ENCODE data around the gene COG6. TPM values are rescaled to one million over a fixed set of nuclear protein-coding genes. Genes with fewer than 3 reads are reported as not detected.

The COG6 gene
- total and polyA plus RNA-seq, 2 of the 8 experiments (the other 6 are each of a cell fraction or from before 2014, with no cell fraction given) = 8.8 to 22.3 TPM

DNA sequence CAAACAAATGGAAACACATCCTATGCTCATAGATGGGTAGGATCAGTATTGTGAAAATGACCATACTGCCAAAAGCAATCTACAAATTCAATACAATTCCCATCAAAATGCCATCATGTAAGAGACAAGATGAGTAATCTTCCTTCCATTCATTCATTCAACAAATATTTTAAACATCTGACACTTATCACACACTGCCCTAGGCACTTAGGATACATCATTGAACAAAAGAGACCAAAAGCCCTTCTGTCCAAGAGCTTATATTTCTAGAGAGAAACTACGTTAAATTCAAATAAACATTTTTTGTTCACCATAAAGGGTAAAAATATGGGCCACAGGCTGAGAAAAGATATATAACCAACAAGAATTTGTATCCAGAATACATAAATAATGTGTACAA lies 32.0 kb upstream of the COG6 start:
- Histone ChIP-seq H3K4me1 (replicated peaks in 1 of 4; ENCODE audit: control insufficient read depth in 3 of 4, insufficient read depth in 4 of 4, low read length in 3 of 4) (no peaks in the 10 kb centered on the region), H2AFZ (ENCODE audit: low read length) (no peak overlapping the region), H2BK20ac (ENCODE audit: low read length) (no peak overlapping the region), H2BK120ac (replicated peaks; ENCODE audit: low read depth, low read length) (no peak overlapping the region), H3K23me2 (ENCODE audit: low read depth, low read length) (no peaks in the 10 kb centered on the region), H3K23ac (ENCODE audit: insufficient read length) (no peak overlapping the region), H3K9ac (replicated peaks in 1 of 4; ENCODE audit: extremely low read depth in 1 of 4, low read depth in 3 of 4, low read length in 3 of 4) (no peak overlapping the region), H2BK15ac (ENCODE audit: low read length) (no peak overlapping the region), H3K14ac (ENCODE audit: insufficient read length) (no peak overlapping the region), H3K79me1 (ENCODE audit: low read depth, low read length) (no peaks in the 10 kb centered on the region), H4K20me1 (replicated peaks in 1 of 2; ENCODE audit: control insufficient read depth in 1 of 2, insufficient read depth in 2 of 2, low read length in 2 of 2) (no peaks in the 10 kb centered on the region), H3K4ac (replicated peaks; ENCODE audit: insufficient read length, low read depth, low read length) (no peak overlapping the region), H3K27me3 (replicated peaks in 1 of 4; ENCODE audit: control insufficient read depth in 3 of 4, extremely low read depth in 1 of 4, insufficient read depth in 3 of 4, low read length in 3 of 4) (no peaks in the 10 kb centered on the region), H3K18ac (ENCODE audit: extremely low read depth, low read length) (no peak overlapping the region), H4K91ac (replicated peaks; ENCODE audit: insufficient read length, low read length) (no peak overlapping the region), H3K27ac (ENCODE audit: low read depth, low read length) (no peak overlapping the region), H2AK5ac (ENCODE audit: low read depth, low read length) (no peak overlapping the region), H3K4me2 (ENCODE audit: insufficient read depth in 1 of 2, low read depth in 2 of 2, low read length in 2 of 2) (no peak overlapping the region), H2BK12ac (ENCODE audit: low read depth, low read length) (no peak overlapping the region), H4K5ac (ENCODE audit: insufficient read length, low read depth, low read length) (no peak overlapping the region), H3K36me3 (ENCODE audit: control insufficient read depth in 2 of 4, insufficient read depth in 4 of 4, low read length in 3 of 4) (no peaks in the 10 kb centered on the region), H4K8ac (ENCODE audit: extremely low read depth, insufficient read depth, low read length) (no peak overlapping the region), H3K9me3 (ENCODE audit: insufficient read depth in 2 of 2, low read depth in 1 of 2, low read length in 1 of 2) (no peaks in the 10 kb centered on the region), H3K79me2 (ENCODE audit: control insufficient read depth in 1 of 2, insufficient read depth in 2 of 2, low read length in 2 of 2) (no peaks in the 10 kb centered on the region), H2BK5ac (ENCODE audit: low read depth, low read length) (no peak overlapping the region), H3K4me3 (ENCODE audit: extremely low read depth in 1 of 4, insufficient read depth in 2 of 4, low read depth in 3 of 4, low read length in 4 of 4) (no peak overlapping the region), H3K56ac (replicated peaks; ENCODE audit: insufficient read length, low read depth, low read length) (no peak overlapping the region)
- CTCF ChIA-PET (ENCODE audit: partially characterized antibody) = no interaction called here
- no peak for DNase-seq (ENCODE audit: low read depth in 1 of 2, low spot score in 2 of 2)
- no peak for FAIRE-seq
- POLR2A ChIA-PET (ENCODE audit: partially characterized antibody) = no interaction called here
- 84% methylated on average over 1 of the region's 1 CpG; no CpG with 5 or more reads in 1 of the 2 experiments for WGBS, 2 experiments (ENCODE audit: extremely low coverage in 1 of 2, insufficient coverage in 1 of 2, insufficient read length in 1 of 2, insufficient replicate concordance in 2 of 2, low coverage in 1 of 2, low lambda C conversion rate in 2 of 2, missing lambda C conversion rate in 1 of 2)
- no peak for TF ChIP-seq SIRT6 (IDR thresholded peaks at IDR 0.05; ENCODE audit: low read length)
- no peak for TF ChIP-seq BACH1 (IDR thresholded peaks at IDR 0.05; ENCODE audit: low read length)
- TF ChIP-seq RAD21 (IDR thresholded peaks at IDR 0.05 in 1 of 2, conservative IDR thresholded peaks at IDR 0.05 in 1 of 2; ENCODE audit: low read depth in 2 of 2, low read length in 2 of 2) = no peak
- no peak for TF ChIP-seq PHF8 (conservative IDR thresholded peaks at IDR 0.05; ENCODE audit: low read depth, low read length)
- no peak for TF ChIP-seq NANOG (IDR thresholded peaks at IDR 0.05; ENCODE audit: insufficient read depth, low read depth, low read length, poor library complexity, severe bottlenecking)
- TF ChIP-seq, protein P1, sequence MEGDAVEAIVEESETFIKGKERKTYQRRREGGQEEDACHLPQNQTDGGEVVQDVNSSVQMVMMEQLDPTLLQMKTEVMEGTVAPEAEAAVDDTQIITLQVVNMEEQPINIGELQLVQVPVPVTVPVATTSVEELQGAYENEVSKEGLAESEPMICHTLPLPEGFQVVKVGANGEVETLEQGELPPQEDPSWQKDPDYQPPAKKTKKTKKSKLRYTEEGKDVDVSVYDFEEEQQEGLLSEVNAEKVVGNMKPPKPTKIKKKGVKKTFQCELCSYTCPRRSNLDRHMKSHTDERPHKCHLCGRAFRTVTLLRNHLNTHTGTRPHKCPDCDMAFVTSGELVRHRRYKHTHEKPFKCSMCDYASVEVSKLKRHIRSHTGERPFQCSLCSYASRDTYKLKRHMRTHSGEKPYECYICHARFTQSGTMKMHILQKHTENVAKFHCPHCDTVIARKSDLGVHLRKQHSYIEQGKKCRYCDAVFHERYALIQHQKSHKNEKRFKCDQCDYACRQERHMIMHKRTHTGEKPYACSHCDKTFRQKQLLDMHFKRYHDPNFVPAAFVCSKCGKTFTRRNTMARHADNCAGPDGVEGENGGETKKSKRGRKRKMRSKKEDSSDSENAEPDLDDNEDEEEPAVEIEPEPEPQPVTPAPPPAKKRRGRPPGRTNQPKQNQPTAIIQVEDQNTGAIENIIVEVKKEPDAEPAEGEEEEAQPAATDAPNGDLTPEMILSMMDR (IDR thresholded peaks at IDR 0.05; ENCODE audit: control extremely low read depth in 1 of 3, insufficient read depth in 1 of 3, low read depth in 1 of 3, low read length in 3 of 3) = no peak
- TF ChIP-seq ZNF274 (IDR thresholded peaks at IDR 0.05; ENCODE audit: borderline replicate concordance, extremely low read depth, low read length) = no peak
- no peak for TF ChIP-seq RXRA (IDR thresholded peaks at IDR 0.05; ENCODE audit: insufficient read depth, low read depth, low read length)
- TF ChIP-seq SP4 (IDR thresholded peaks at IDR 0.05; ENCODE audit: low read length) = no peak
- no peak for TF ChIP-seq RNF2 (IDR thresholded peaks at IDR 0.05; ENCODE audit: borderline replicate concordance, low read depth, low read length, missing control alignments, poor library complexity, severe bottlenecking)
- no peak for TF ChIP-seq TAF1 (IDR thresholded peaks at IDR 0.05; ENCODE audit: low read depth, low read length)
- TF ChIP-seq SIX5 (IDR thresholded peaks at IDR 0.05; ENCODE audit: low read depth, low read length) = no peak
